Kidney epithelial cell (primary cell): Measurements from ENCODE around the gene SIGMAR1. TPM values are rescaled to one million over a fixed set of nuclear protein-coding genes. Genes with fewer than 3 reads are reported as not detected.

ENCODE experiments used
- DNase-seq: peaks from one replicate; pipeline ENCODE4 v3.0.0-alpha.2; 2010; ENCODE audit warnings: low read depth
- H3K27me3 ChIP-seq: 2 replicates; pipeline ENCODE4 v1.6.0; 2011; ENCODE audit warnings: low read length; ENCODE audit not compliant: control insufficient read depth, insufficient read depth
- H3K36me3 ChIP-seq: 2 replicates; pipeline ENCODE4 v1.5.1; 2011; ENCODE audit warnings: low read length; ENCODE audit not compliant: control insufficient read depth, insufficient read depth
- H3K4me3 ChIP-seq: 2 replicates; pipeline ENCODE4 v1.5.1; 2011; ENCODE audit warnings: low read depth, mild to moderate bottlenecking, control low read depth, low read length
- total RNA-seq: library from RNA; depleted of rRNA; stranded (reverse); fragments of >200 nt; gene quantifications from 2 replicates; pipeline ENCODE4 v1.2.3, GENCODE V29; 2015
- TF ChIP-seq, protein P1 (sequence below): IDR thresholded peaks from 2 replicates; pipeline ENCODE4 v1.5.1; 2011; ENCODE audit warnings: mild to moderate bottlenecking, moderate library complexity, low read length, control low read depth, inconsistent platforms; ENCODE audit not compliant: insufficient read depth, poor library complexity, severe bottlenecking

SIGMAR1 gene
- total RNA-seq, 1 donor from 2014 or later = 121 TPM

DNA sequence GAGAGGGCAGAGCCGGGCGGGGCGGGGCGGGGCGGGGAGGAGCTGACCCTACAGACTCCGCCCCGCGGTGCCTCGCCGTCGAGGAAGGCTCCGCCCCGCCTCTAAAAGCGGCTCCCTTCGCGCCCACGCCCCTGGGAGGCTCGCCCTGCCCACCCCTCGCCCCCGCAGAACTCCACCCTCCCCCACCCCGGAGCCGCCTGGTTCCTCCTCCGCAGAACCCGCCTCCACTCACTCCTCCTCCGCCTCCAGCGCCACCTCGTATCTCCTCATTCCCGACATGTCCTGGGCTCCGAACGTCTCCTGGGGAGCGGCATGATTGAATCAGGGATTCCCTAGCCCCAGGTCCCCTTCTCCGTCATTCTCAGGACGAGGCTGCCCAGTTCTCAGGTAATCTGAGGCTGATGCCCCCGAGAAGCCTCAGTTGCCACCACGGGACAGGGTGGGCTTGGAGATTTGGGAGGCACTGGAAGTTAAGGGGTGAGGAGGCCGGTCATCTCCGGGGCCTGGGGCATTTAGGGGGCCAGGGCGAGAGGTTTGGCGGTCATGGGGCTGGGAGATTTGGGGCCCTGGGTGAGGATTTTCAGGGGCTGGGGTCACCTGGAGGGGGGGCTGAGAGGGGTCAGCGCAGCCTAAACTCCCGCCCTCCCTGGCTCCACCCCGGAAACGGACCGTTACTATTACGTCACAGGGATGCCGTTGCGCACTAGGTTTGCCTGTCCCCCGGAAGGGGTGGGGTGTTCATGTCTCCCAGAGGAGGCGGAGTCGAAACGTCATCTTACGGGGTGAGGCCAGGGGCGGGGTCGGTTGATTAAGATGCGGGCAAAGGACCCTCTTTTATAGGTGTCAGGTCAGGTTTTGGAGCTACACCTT is 28.0 kb upstream of the SIGMAR1 start:
- Histone ChIP-seq H3K4me3 (peak overlapping the region; percentile 59), H3K27me3 (no peaks in the 10 kb centered on the region), H3K36me3 (no peaks in the 10 kb centered on the region)
- TF ChIP-seq, protein P1, sequence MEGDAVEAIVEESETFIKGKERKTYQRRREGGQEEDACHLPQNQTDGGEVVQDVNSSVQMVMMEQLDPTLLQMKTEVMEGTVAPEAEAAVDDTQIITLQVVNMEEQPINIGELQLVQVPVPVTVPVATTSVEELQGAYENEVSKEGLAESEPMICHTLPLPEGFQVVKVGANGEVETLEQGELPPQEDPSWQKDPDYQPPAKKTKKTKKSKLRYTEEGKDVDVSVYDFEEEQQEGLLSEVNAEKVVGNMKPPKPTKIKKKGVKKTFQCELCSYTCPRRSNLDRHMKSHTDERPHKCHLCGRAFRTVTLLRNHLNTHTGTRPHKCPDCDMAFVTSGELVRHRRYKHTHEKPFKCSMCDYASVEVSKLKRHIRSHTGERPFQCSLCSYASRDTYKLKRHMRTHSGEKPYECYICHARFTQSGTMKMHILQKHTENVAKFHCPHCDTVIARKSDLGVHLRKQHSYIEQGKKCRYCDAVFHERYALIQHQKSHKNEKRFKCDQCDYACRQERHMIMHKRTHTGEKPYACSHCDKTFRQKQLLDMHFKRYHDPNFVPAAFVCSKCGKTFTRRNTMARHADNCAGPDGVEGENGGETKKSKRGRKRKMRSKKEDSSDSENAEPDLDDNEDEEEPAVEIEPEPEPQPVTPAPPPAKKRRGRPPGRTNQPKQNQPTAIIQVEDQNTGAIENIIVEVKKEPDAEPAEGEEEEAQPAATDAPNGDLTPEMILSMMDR = no peak
- peak; percentile 65 for DNase-seq

DNA sequence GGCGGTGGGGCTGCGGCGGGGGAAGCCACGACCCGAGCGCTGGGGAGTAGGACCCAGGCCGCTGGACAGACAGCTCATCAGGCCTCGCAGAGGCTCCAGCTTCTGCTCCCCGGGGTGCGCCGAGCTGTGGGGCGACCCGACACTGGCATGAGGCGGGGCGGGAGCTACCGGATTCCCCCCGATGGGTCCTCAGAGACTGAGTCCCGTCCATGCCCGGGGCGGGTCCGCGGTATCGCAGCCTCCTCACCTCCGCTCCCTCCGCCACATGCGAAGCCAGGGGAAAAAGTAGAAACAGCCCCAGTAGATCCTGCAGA is 27.4 kb upstream of the SIGMAR1 start:
- DNase-seq = no peak
- no peaks in the 10 kb centered on the region for H3K36me3 ChIP-seq
- peak overlapping the region; percentile 56 for H3K4me3 ChIP-seq
- H3K27me3 ChIP-seq = no peaks in the 10 kb centered on the region
- TF ChIP-seq, protein P1 = no peak

DNA sequence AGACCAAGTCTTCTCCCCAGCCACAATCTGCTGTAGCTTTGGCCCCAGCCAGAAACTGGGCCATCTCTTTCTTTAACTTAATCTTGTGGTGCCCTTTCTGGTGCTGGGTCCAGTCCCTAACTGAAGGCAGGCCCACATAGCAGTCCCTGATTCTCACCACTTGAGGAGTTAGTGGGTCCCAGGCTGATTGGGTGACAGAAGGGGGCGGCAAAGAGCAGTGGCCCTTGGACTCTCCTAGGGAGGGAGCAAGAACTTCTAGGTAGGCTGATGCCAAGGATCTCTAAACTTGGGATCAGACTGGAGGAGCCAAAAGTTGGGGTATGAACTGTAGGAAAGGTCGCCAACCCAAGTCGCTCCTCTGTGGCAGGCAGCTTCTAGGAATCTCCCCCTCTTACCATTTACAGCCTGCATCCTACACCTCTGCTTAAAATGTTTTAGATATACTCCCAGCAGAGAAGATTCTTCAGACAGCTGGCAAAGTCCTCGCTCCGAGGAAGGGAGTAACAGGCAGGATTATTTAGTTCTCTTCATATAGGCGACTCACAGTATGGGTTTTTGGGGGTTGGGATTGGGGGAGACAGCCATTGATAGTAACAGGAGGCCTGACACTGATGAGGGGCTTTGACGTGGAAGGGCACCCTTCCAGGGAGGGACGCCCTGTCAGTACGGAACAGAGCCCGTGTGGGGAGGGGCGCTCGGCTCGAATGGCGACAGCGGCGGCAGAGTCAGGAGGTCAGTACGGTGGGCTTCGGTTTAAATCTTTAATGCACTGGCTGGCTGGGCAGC is 26.9 kb upstream of the SIGMAR1 start:
- TF ChIP-seq, protein P1 = peak; percentile 98
- peak overlapping the region; percentile 56 for H3K4me3 ChIP-seq
- DNase-seq = no peak
- H3K27me3 ChIP-seq = no peaks in the 10 kb centered on the region
- H3K36me3 ChIP-seq = no peaks in the 10 kb centered on the region

DNA sequence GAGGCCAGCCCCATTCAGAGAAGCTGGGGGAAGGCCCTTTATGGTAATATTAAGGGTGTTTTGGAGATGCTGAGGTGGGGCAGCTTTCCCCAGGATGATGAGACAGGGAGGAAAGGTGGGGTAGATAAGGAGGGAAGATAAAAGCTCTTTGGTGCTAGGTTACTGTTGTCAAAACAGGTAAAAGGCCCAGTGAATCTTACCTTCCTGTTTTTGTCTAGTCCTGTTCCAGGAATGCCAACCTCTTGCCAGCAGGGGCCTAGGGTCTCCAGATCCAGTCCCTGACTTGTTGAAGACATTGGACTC is 25.7 kb upstream of the SIGMAR1 start:
- no peaks in the 10 kb centered on the region for H3K27me3 ChIP-seq
- no peak overlapping the region for H3K4me3 ChIP-seq
- TF ChIP-seq, protein P1 = no peak
- no peak for DNase-seq
- no peaks in the 10 kb centered on the region for H3K36me3 ChIP-seq

DNA sequence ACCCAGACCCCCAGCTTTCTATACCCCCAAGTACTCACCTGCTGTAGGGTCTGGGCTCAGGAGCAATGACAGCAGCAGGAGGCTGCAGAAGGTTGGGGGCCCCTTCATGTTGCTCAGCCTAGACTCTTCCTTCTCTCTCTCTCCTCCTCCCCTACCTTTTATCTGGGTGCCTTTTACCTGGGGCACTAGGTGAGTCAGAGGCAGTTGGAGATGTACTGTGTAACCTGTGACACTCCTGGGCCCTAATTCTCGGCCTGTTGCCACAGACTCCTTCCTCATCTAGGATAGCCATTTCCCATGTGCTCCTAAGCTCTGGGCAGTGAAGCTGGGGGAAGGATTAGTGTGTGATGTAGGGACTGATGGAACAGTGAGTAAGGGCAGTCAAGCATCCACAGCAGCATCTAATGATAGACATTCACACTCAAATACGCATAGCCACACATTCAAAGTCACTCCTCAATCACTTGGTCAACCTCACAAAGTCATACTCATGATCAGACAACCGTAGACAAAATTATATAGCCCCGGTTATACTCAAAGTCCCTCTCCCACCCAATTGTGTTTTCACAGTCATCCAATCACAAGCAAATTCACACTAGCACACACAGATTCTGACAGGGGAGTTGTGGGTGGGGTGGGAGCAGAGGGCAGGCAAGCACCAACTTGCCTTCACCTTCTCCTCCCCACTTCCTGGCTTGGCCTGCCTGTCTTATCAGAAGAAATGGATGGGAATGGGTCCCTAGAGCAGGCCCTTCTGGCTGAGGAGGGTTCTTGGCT is 25.1 kb upstream of the SIGMAR1 start, which contains the start of gene CCL27:
TSS of gene CCL27 (minus strand) at position 132 of the 777 bp plus-strand sequence. CDS start at position 108, 24 bp downstream.
- H3K4me3 ChIP-seq = no peak within 1 kb of the TSS
- no peaks in the 10 kb centered on the region for H3K36me3 ChIP-seq
- TF ChIP-seq, protein P1 = no peak
- no peak for DNase-seq
- H3K27me3 ChIP-seq = no peaks in the 10 kb centered on the region
